Karpas-422 (cell line): ENCODE results near the gene IFNL1. TPM values are rescaled to one million over a fixed set of nuclear protein-coding genes. Genes with fewer than 3 reads are reported as not detected.

Experiments used
- DNase-seq: peaks from one replicate; pipeline ENCODE4 v3.0.0-alpha.2; 2015
- H2AFZ ChIP-seq: fragments of 200-600 bp; sonication (generic); 2 replicates; pipeline ENCODE4 v1.6.1; 2014; ENCODE audit warnings: antibody characterized with exemption, low read length, mixed read lengths
- H3K27ac ChIP-seq: fragments of 200-600 bp; sonication (generic); 2 replicates; pipeline ENCODE4 v1.5.1; 2014; ENCODE audit warnings: mild to moderate bottlenecking, low read length, moderate library complexity
- H3K27me3 ChIP-seq: fragments of 200-600 bp; sonication (generic); 2 replicates; pipeline ENCODE4 v1.6.1; 2014; ENCODE audit warnings: low read length, mixed read lengths
- H3K36me3 ChIP-seq: fragments of 200-600 bp; sonication (generic); 2 replicates; pipeline ENCODE4 v1.6.1; 2014; ENCODE audit warnings: low read length, mixed read lengths; ENCODE audit not compliant: insufficient read depth
- H3K4me1 ChIP-seq: fragments of 200-600 bp; sonication (generic); 2 replicates; pipeline ENCODE4 v1.6.1; 2014; ENCODE audit warnings: mild to moderate bottlenecking, low read length, mixed read lengths
- H3K4me2 ChIP-seq: fragments of 200-600 bp; sonication (generic); 2 replicates; pipeline ENCODE4 v1.6.1; 2014; ENCODE audit warnings: low read length, low read depth, mild to moderate bottlenecking; ENCODE audit not compliant: poor library complexity, severe bottlenecking
- H3K4me3 ChIP-seq: fragments of 200-600 bp; sonication (generic); 2 replicates; pipeline ENCODE4 v1.5.1; 2014; ENCODE audit warnings: mild to moderate bottlenecking, antibody characterized with exemption, low read length, mixed read lengths
- H3K79me2 ChIP-seq: fragments of 200-600 bp; sonication (generic); 2 replicates; pipeline ENCODE4 v1.6.1; 2014; ENCODE audit warnings: mild to moderate bottlenecking, low read length, mixed read lengths
- H3K9ac ChIP-seq: fragments of 200-600 bp; sonication (generic); 2 replicates; pipeline ENCODE4 v1.6.0; 2014; ENCODE audit warnings: low read length
- H3K9me2 ChIP-seq: fragments of 200-600 bp; sonication (generic), shearing (Covaris generic); replicated peaks from 2 replicates; pipeline ENCODE4 v1.6.0; 2014; ENCODE audit warnings: mild to moderate bottlenecking, low read length, moderate library complexity; ENCODE audit not compliant: insufficient read depth
- H3K9me3 ChIP-seq: fragments of 300-700, 200-600 bp; sonication (generic); 2 replicates; pipeline ENCODE4 v1.6.1; 2014; ENCODE audit warnings: low read length, mixed read lengths
- H4K20me1 ChIP-seq: fragments of 200-600 bp; sonication (generic); 2 replicates; pipeline ENCODE4 v1.6.1; 2014; ENCODE audit warnings: mild to moderate bottlenecking, antibody characterized with exemption, low read length, low read depth; ENCODE audit not compliant: insufficient read depth
- total RNA-seq: library from RNA; depleted of rRNA; stranded (reverse); fragments of >200 nt; shearing (Covaris generic); gene quantifications from 2 replicates; pipeline ENCODE4 v1.2.3, GENCODE V29; 2014; ENCODE audit warnings: low replicate concordance; rRNA removed

The IFNL1 gene
- total RNA-seq, result not detected in 2 replicates

DNA sequence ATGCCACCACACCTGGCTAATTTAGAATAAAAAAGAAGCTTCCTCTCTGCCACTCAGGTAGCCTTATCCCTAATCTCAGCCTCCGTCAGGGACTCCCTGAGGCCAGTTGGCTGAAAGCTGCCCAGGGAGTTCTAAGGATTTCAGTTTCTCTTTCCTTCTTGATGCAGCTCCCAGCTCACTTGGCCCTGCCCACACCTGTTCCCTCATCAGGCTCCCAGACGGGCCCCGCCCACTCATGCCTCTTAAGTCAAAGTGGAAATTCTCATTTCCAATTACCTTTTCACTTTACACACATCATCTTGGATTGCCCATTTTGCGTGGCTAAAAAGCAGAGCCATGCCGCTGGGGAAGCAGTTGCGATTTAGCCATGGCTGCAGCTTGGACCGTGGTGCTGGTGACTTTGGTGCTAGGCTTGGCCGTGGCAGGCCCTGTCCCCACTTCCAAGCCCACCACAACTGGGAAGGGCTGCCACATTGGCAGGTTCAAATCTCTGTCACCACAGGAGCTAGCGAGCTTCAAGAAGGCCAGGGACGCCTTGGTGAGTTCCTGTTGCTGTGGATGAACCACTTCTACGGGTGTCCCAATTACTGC, at the start of gene IFNL1:
TSS of gene IFNL1 (plus strand) at position 353 of the 591 bp plus-strand sequence. CDS start at position 368, 15 bp downstream.
- Histone ChIP-seq H2AFZ (no peak within 1 kb of the TSS), H3K9ac (no peak within 1 kb of the TSS), H3K4me3 (no peak within 1 kb of the TSS), H3K79me2 (no peaks in the 10 kb centered on the region), H3K27me3 (no peaks in the 10 kb centered on the region), H3K27ac (no peak within 1 kb of the TSS), H3K4me2 (no peak within 1 kb of the TSS), H3K9me3 (no peaks in the 10 kb centered on the region), H3K9me2 (no peaks in the 10 kb centered on the region), H4K20me1 (no peaks in the 10 kb centered on the region), H3K4me1 (no peaks in the 10 kb centered on the region), H3K36me3 (no peaks in the 10 kb centered on the region)
- no peak for DNase-seq

DNA sequence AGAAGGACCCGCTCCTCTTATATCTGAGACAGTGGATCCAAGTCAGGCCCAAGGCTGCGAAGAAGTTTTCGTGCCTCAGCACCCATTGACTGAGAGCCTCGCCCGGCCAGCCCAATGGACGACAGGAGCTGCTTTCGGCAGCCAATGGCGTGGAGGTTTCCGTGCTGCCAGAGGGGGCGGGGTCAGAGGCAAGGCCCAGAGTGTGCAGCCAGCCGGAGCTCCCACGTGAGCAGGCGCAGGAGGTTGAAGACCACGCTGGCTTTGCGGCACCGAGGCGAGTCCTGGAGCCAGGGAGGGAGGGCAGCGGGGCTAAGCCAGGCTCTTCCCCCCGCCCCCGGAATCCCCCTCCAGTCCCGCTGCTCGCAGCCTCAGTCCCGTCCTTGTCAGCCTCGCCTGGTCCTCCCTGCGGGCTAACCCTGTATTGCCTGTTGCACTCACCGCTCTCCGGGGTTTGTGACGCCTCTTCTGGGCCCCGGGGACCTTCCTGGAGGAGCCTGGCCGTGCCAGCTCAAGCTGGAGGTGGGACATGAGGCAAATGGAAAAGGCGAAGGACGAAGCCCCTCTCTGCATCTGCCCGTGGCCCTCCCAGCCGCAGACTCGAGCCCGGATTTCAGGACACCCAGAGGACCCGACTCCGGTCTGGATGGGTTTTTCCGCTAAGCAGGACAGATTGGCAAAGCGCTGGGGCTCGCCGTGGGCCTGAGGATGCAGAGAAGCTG, 49.1 kb upstream of the IFNL1 start:
- no peaks in the 10 kb centered on the region for H3K4me1 ChIP-seq
- H3K9ac ChIP-seq, result no peak overlapping the region
- no peak overlapping the region for H3K4me3 ChIP-seq
- no peak overlapping the region for H3K27ac ChIP-seq
- H3K9me2 ChIP-seq, result no peaks in the 10 kb centered on the region
- H3K79me2 ChIP-seq, result no peaks in the 10 kb centered on the region
- no peaks in the 10 kb centered on the region for H3K9me3 ChIP-seq
- no peak overlapping the region for H3K4me2 ChIP-seq
- H3K27me3 ChIP-seq, result no peaks in the 10 kb centered on the region
- no peaks in the 10 kb centered on the region for H4K20me1 ChIP-seq
- H2AFZ ChIP-seq, result no peak overlapping the region
- no peaks in the 10 kb centered on the region for H3K36me3 ChIP-seq
- no peak for DNase-seq

DNA sequence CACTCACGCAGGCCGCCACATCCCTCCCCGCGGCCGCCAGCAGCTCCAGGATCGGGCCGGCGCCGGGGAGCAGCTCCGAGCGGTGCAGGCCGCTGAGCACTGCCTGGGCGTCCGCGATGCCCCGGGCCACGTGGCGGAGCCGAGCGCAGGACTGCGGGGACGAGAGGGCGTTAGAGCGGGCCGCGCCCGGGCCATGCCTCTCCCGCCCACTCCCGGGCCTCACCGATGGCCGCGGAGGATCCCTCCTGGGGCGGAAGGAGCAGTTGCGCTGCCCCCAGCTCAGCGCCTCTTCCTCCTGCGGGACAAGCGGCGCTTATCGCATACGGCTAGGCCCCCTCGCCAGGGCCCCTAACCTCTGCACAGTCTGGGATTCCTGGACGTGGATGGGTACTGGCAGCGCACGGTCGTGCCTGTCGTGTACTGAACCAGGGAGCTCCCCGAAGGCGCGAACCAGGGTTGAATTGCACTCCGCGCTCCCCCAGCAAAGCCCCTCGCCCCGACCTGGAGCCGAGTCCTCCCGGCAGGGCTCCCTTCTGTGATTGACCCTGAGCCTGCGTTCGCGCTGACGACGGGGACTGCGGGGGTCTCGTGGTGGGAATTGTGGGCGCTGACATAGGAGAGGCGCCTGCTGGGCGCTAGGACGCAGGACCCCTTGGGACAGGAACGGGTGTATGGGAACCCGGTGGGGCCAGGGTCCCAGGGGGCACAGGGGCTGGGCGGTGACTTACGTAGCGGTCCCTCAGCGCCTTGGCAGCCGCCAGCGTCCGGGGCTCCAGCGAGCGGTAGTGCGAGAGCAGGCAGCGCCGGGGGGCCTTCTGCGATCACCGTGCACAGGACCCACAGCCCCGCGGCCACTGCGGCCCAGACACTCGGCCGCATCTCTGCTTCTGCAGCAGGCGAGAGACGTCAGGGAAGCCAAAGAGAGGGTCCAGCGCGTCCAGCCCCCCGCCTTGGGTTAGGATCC, 48.2 kb upstream of the IFNL1 start:
- Histone ChIP-seq H3K27ac (no peak overlapping the region), H3K4me3 (no peak overlapping the region), H3K9me2 (no peaks in the 10 kb centered on the region), H4K20me1 (no peaks in the 10 kb centered on the region), H2AFZ (no peak overlapping the region), H3K4me2 (no peak overlapping the region), H3K79me2 (no peaks in the 10 kb centered on the region), H3K4me1 (no peaks in the 10 kb centered on the region), H3K9me3 (no peaks in the 10 kb centered on the region), H3K27me3 (no peaks in the 10 kb centered on the region), H3K36me3 (no peaks in the 10 kb centered on the region), H3K9ac (no peak overlapping the region)
- DNase-seq, result no peak

DNA sequence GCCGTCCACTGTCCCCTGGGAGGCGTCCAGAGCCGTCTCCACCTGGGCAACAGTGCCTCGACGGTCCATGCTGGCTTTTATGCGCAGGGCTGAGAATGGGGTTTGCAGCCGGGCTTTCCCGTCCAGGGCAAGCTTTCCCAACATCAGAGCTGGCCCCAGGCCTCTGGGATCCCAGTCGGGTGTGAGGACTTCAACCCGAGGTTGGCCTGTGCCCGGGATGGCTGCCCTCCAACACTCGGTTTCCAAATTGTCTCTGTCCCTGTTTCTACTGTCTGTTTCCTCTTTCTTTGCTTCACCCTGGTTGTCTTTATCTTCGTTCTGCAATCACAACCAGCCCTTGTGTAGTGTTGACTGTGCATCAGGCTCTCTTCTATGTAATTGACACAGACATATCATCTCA, 47.4 kb upstream of the IFNL1 start, which contains the start of gene IFNL4:
TSS of gene IFNL4 (minus strand) at position 51 of the 400 bp plus-strand sequence.
- Histone ChIP-seq H3K36me3 (no peaks in the 10 kb centered on the region), H2AFZ (no peak within 1 kb of the TSS), H4K20me1 (no peaks in the 10 kb centered on the region), H3K27ac (no peak within 1 kb of the TSS), H3K9me3 (no peaks in the 10 kb centered on the region), H3K79me2 (no peaks in the 10 kb centered on the region), H3K4me1 (no peaks in the 10 kb centered on the region), H3K4me2 (no peak within 1 kb of the TSS), H3K4me3 (no peak within 1 kb of the TSS), H3K9me2 (no peaks in the 10 kb centered on the region), H3K27me3 (no peaks in the 10 kb centered on the region), H3K9ac (no peak within 1 kb of the TSS)
- DNase-seq, result no peak

DNA sequence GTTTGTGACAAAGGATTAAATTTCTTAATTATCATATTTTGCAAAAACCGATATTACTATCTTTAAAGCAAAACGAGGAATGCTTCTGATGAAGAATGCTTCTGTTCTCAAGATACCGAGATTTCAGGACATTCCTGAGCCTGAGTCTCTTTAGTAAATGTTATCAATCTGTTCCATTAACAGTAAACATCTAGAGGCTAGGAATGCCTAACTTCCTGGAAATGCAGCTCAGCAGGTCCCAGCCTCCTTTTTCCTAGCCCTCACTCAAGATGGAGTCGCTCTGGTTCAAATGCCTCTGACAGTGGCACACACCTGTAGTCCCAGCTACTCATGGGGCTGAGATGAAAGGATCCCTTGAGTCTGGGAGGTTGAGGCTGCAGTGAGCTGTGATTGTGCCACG, 45.1 kb upstream of the IFNL1 start:
- Histone ChIP-seq H3K4me3 (no peak overlapping the region), H3K36me3 (no peaks in the 10 kb centered on the region), H3K27ac (no peak overlapping the region), H4K20me1 (no peaks in the 10 kb centered on the region), H3K27me3 (no peaks in the 10 kb centered on the region), H3K4me2 (no peak overlapping the region), H3K9me2 (no peaks in the 10 kb centered on the region), H3K4me1 (no peaks in the 10 kb centered on the region), H3K9ac (no peak overlapping the region), H3K79me2 (no peaks in the 10 kb centered on the region), H2AFZ (no peak overlapping the region), H3K9me3 (no peaks in the 10 kb centered on the region)
- DNase-seq, result no peak

DNA sequence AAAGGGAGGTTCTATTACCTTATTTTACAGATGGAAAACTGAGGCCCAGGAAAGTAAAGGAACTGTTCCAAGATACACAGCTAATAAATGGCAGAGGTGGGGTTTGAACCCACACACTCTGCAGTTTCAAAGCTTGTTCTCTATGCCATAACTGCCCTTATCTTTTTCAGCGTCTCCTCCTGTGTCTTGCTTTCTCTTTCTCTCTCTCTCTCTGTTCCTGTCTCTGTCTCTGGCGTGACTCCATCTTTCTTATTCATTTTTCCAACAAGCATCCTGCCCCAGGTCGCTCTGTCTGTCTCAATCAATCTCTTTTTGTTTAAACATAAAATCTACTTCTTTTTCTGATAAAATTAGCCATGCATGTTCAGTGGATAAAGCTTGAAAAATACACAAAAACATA, 44.4 kb upstream of the IFNL1 start:
- Histone ChIP-seq H3K4me1 (no peaks in the 10 kb centered on the region), H2AFZ (no peak overlapping the region), H3K9me3 (no peaks in the 10 kb centered on the region), H3K36me3 (no peaks in the 10 kb centered on the region), H3K27me3 (no peaks in the 10 kb centered on the region), H3K9ac (no peak overlapping the region), H3K4me2 (no peak overlapping the region), H4K20me1 (no peaks in the 10 kb centered on the region), H3K9me2 (no peaks in the 10 kb centered on the region), H3K79me2 (no peaks in the 10 kb centered on the region), H3K27ac (no peak overlapping the region), H3K4me3 (no peak overlapping the region)
- DNase-seq, result no peak

DNA sequence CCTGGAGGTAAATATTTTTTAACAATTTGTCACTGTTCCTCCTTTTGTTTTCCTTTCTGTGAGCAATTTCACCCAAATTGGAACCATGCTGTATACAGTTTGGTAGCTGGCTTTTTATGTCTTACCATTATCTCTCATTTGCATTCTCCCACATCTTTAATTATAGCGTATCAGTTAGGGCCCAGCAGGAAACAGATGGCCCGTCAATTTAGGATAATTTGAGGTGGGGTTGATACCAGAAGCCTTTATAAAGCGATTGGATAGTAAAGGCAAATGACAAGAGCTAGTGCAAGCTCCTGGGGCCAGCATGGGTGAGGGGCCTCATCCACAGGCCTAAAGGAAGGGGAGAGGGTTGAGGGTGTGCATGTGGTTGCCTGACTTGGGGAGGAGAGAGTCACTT, 43.7 kb upstream of the IFNL1 start:
- Histone ChIP-seq H3K36me3 (no peaks in the 10 kb centered on the region), H3K4me2 (no peak overlapping the region), H2AFZ (no peak overlapping the region), H3K9me3 (no peaks in the 10 kb centered on the region), H3K4me1 (no peaks in the 10 kb centered on the region), H4K20me1 (no peaks in the 10 kb centered on the region), H3K27me3 (no peaks in the 10 kb centered on the region), H3K4me3 (no peak overlapping the region), H3K9ac (no peak overlapping the region), H3K27ac (no peak overlapping the region), H3K9me2 (no peaks in the 10 kb centered on the region), H3K79me2 (no peaks in the 10 kb centered on the region)
- no peak for DNase-seq
